KMS-11 (cell line): ENCODE data around the gene ACSM6.

ENCODE experiments used
- H2AFZ ChIP-seq: fragments of 200-600 bp; sonication (generic); 2 replicates; pipeline ENCODE4 v1.6.1; 2016; ENCODE audit warnings: antibody characterized with exemption, mixed run types, low read depth
- H3K27ac ChIP-seq: fragments of 200-600 bp; sonication (generic); 2 replicates; pipeline ENCODE4 v1.6.1; 2016; ENCODE audit warnings: mild to moderate bottlenecking, mixed run types
- H3K27me3 ChIP-seq: fragments of 200-600 bp; sonication (generic); 2 replicates; pipeline ENCODE4 v1.6.1; 2017; ENCODE audit warnings: mild to moderate bottlenecking, low read depth, mixed run types, moderate library complexity; ENCODE audit not compliant: insufficient read depth
- H3K36me3 ChIP-seq: fragments of 200-600 bp; sonication (generic); 2 replicates; pipeline ENCODE4 v1.6.1; 2017; ENCODE audit warnings: mild to moderate bottlenecking, mixed run types; ENCODE audit not compliant: insufficient read depth
- H3K4me1 ChIP-seq: fragments of 200-600 bp; sonication (generic); 2 replicates; pipeline ENCODE4 v1.6.1; 2016; ENCODE audit warnings: mild to moderate bottlenecking, low read depth, mixed run types; ENCODE audit not compliant: poor library complexity, severe bottlenecking
- H3K4me2 ChIP-seq: fragments of 200-600 bp; sonication (generic); 2 replicates; pipeline ENCODE4 v1.7.0; 2016; ENCODE audit warnings: mild to moderate bottlenecking, mixed run types
- H3K4me3 ChIP-seq: fragments of 200-600 bp; sonication (generic); IDR thresholded peaks from 2 replicates; pipeline ENCODE4 v1.6.1; 2017; ENCODE audit warnings: low read depth, low read length, mixed read lengths; ENCODE audit not compliant: insufficient read depth
- H3K79me2 ChIP-seq: fragments of 200-600 bp; sonication (generic); 2 replicates; pipeline ENCODE4 v1.6.1; 2016; ENCODE audit warnings: low read depth, mixed run types; ENCODE audit not compliant: insufficient read depth
- H3K9ac ChIP-seq: fragments of 200-600 bp; sonication (generic); 2 replicates; pipeline ENCODE4 v1.6.1; 2016; ENCODE audit warnings: mild to moderate bottlenecking, mixed run types
- H4K20me1 ChIP-seq: fragments of 200-600 bp; sonication (generic); 2 replicates; pipeline ENCODE4 v1.6.1; 2016; ENCODE audit warnings: mild to moderate bottlenecking, mixed run types; ENCODE audit not compliant: insufficient read depth
- CTCF ChIP-seq: fragments of 200-600 bp; sonication (generic); conservative IDR thresholded peaks from 2 replicates; pipeline ENCODE4 v1.6.1; 2017; ENCODE audit warnings: low read depth, mild to moderate bottlenecking, antibody characterized with exemption, low read length, moderate library complexity, mixed read lengths

The ACSM6 gene

GRCh38 chr10:95171336-95171735 is 22.7 kb upstream of the ACSM6 start:
- Histone ChIP-seq H3K79me2 (no peaks in the 10 kb centered on the region), H3K4me3 (no peak overlapping the region), H3K4me1 (no peaks in the 10 kb centered on the region), H3K27me3 (no peaks in the 10 kb centered on the region), H3K36me3 (no peaks in the 10 kb centered on the region), H3K9ac (no peak overlapping the region), H3K27ac (no peak overlapping the region), H3K4me2 (no peak overlapping the region), H2AFZ (no peak overlapping the region), H4K20me1 (no peaks in the 10 kb centered on the region)
- no peak for TF ChIP-seq CTCF

GRCh38 chr10:95172851-95173250 is 21.2 kb upstream of the ACSM6 start:
- Histone ChIP-seq H3K79me2 (no peaks in the 10 kb centered on the region), H3K36me3 (no peaks in the 10 kb centered on the region), H3K4me1 (no peaks in the 10 kb centered on the region)

GRCh38 chr10:95176101-95176500 is 17.9 kb upstream of the ACSM6 start:
- no peaks in the 10 kb centered on the region for H3K36me3 ChIP-seq
- no peaks in the 10 kb centered on the region for H3K27me3 ChIP-seq
- H3K4me3 ChIP-seq, result no peak overlapping the region

More at GRCh38 chr10:95172851-95173250, 21.2 kb upstream of the ACSM6 start:
- Histone ChIP-seq H3K4me2 (no peak overlapping the region), H3K27ac (no peak overlapping the region), H3K27me3 (no peaks in the 10 kb centered on the region), H4K20me1 (no peaks in the 10 kb centered on the region), H2AFZ (no peak overlapping the region), H3K4me3 (no peak overlapping the region), H3K9ac (no peak overlapping the region)
- TF ChIP-seq CTCF, result no peak

GRCh38 chr10:95177429-95177828 is 16.6 kb upstream of the ACSM6 start:
- Histone ChIP-seq H3K27me3 (no peaks in the 10 kb centered on the region), H3K36me3 (no peaks in the 10 kb centered on the region), H4K20me1 (no peaks in the 10 kb centered on the region), H3K4me2 (no peak overlapping the region), H2AFZ (no peak overlapping the region), H3K9ac (no peak overlapping the region), H3K4me1 (peaks cover 2% of the 10 kb centered on the region), H3K27ac (no peak overlapping the region), H3K4me3 (no peak overlapping the region), H3K79me2 (no peaks in the 10 kb centered on the region)
- TF ChIP-seq CTCF, result no peak

More at GRCh38 chr10:95176101-95176500, 17.9 kb upstream of the ACSM6 start:
- Histone ChIP-seq H3K27ac (no peak overlapping the region), H3K4me1 (no peaks in the 10 kb centered on the region), H4K20me1 (no peaks in the 10 kb centered on the region), H3K4me2 (no peak overlapping the region), H3K79me2 (no peaks in the 10 kb centered on the region), H2AFZ (no peak overlapping the region), H3K9ac (no peak overlapping the region)
- TF ChIP-seq CTCF, result no peak
